Neural cell (in vitro differentiated cells): ENCODE results near the gene CLDN6. TPM values are rescaled to one million over a fixed set of nuclear protein-coding genes. Genes with fewer than 3 reads are reported as not detected.

ENCODE experiments used
- H2AFZ ChIP-seq: fragments of 200-600, 300-800 bp; sonication (generic), shearing (Covaris generic); 2 replicates; pipeline ENCODE4 v1.6.0; 2014; ENCODE audit warnings: low read depth, mild to moderate bottlenecking, antibody characterized with exemption, low read length, moderate library complexity
- H3F3A ChIP-seq: fragments of 200-600 bp; shearing (Covaris generic); 2 replicates; pipeline ENCODE4 v1.6.1; 2016; ENCODE audit warnings: mild to moderate bottlenecking, moderate library complexity, mixed read lengths, antibody characterized with exemption, low read length; ENCODE audit not compliant: insufficient read depth, poor library complexity, severe bottlenecking
- H3K27ac ChIP-seq: fragments of 200-600, 300-800 bp; sonication (generic), shearing (Covaris generic); 2 replicates; pipeline ENCODE4 v1.5.1; 2014; ENCODE audit warnings: mild to moderate bottlenecking, low read length, moderate library complexity
- H3K27me3 ChIP-seq: fragments of 300-800, 200-600 bp; sonication (generic), shearing (Covaris generic); 2 replicates; pipeline ENCODE4 v1.6.0; 2014; ENCODE audit warnings: mild to moderate bottlenecking, low read depth, low read length, moderate library complexity; ENCODE audit not compliant: insufficient read depth
- H3K36me3 ChIP-seq: fragments of 300-800, 200-600 bp; sonication (generic), shearing (Covaris generic); 2 replicates; pipeline ENCODE4 v1.5.1; 2014; ENCODE audit warnings: mild to moderate bottlenecking, antibody characterized with exemption, low read length, moderate library complexity; ENCODE audit not compliant: insufficient read depth
- H3K4me2 ChIP-seq: fragments of 300-800, 200-600 bp; sonication (generic), shearing (Covaris generic); 2 replicates; pipeline ENCODE4 v1.6.0; 2014; ENCODE audit warnings: mild to moderate bottlenecking, low read length
- H3K4me3 ChIP-seq: fragments of 300-800, 200-600 bp; sonication (generic), shearing (Covaris generic); 2 replicates; pipeline ENCODE4 v1.5.1; 2014; ENCODE audit warnings: mild to moderate bottlenecking, low read length, moderate library complexity
- H3K79me2 ChIP-seq: fragments of 200-600 bp; shearing (Covaris generic); replicated peaks from 2 replicates; pipeline ENCODE4 v1.6.0; 2014; ENCODE audit warnings: mild to moderate bottlenecking, low read length, moderate library complexity; ENCODE audit not compliant: insufficient read depth
- H3K9ac ChIP-seq: fragments of 300-800, 200-600 bp; sonication (generic), shearing (Covaris generic); 2 replicates; pipeline ENCODE4 v1.6.1; 2016; ENCODE audit warnings: mild to moderate bottlenecking, low read length, mixed read lengths
- H3K9me2 ChIP-seq: fragments of 200-600 bp; shearing (Covaris generic); 2 replicates; pipeline ENCODE4 v1.6.1; 2016; ENCODE audit warnings: mild to moderate bottlenecking, low read length, mixed read lengths; ENCODE audit not compliant: insufficient read depth
- H3K9me3 ChIP-seq: fragments of 200-600, 300-800 bp; sonication (generic), shearing (Covaris generic); 2 replicates; pipeline ENCODE4 v1.6.1; 2016; ENCODE audit warnings: mild to moderate bottlenecking, mixed run types, low read length, moderate library complexity, mixed read lengths
- H4K20me1 ChIP-seq: fragments of 200-600 bp; shearing (Covaris generic); 2 replicates; pipeline ENCODE4 v1.6.1; 2016; ENCODE audit warnings: mild to moderate bottlenecking, mixed run types; ENCODE audit not compliant: insufficient read depth
- CTCF ChIP-seq: fragments of 450-650 bp; IDR thresholded peaks from 2 replicates; pipeline ENCODE4 v1.5.1; 2014; ENCODE audit warnings: antibody characterized with exemption, mild to moderate bottlenecking, moderate library complexity; ENCODE audit not compliant: poor library complexity, severe bottlenecking
- EP300 ChIP-seq: fragments of 450-650 bp; conservative IDR thresholded peaks from 2 replicates; pipeline ENCODE4 v1.6.1; 2014; ENCODE audit warnings: antibody characterized with exemption, mild to moderate bottlenecking, moderate library complexity; ENCODE audit not compliant: poor library complexity, severe bottlenecking
- EZH2 ChIP-seq: fragments of 200-600, 300-800 bp; shearing (Covaris generic), sonication (generic); IDR thresholded peaks from 2 replicates; pipeline ENCODE4 v1.6.1; 2014; ENCODE audit warnings: antibody characterized with exemption, low read length, borderline replicate concordance, mild to moderate bottlenecking; ENCODE audit not compliant: insufficient read depth, poor library complexity, severe bottlenecking
- MXI1 ChIP-seq: fragments of 450-650 bp; conservative IDR thresholded peaks from 2 replicates; pipeline ENCODE4 v1.6.1; 2014; ENCODE audit warnings: antibody characterized with exemption, mild to moderate bottlenecking; ENCODE audit not compliant: poor library complexity, severe bottlenecking
- POLR2AphosphoS5 ChIP-seq: IDR thresholded peaks from 2 replicates; pipeline ENCODE4 v1.6.1; 2012
- RAD21 ChIP-seq: fragments of 450-650 bp; conservative IDR thresholded peaks from 2 replicates; pipeline ENCODE4 v1.6.1; 2014; ENCODE audit warnings: antibody characterized with exemption, mild to moderate bottlenecking, moderate library complexity
- REST ChIP-seq: IDR thresholded peaks from 2 replicates; pipeline ENCODE4 v1.6.1; 2012; ENCODE audit warnings: borderline replicate concordance
- SMC3 ChIP-seq: fragments of 450-650 bp; conservative IDR thresholded peaks from 2 replicates; pipeline ENCODE4 v1.6.1; 2014; ENCODE audit warnings: antibody characterized with exemption, mild to moderate bottlenecking, moderate library complexity; ENCODE audit not compliant: poor library complexity
- TAF1 ChIP-seq: IDR thresholded peaks from 2 replicates; pipeline ENCODE4 v1.6.1; 2012; ENCODE audit warnings: low read depth
- polyA plus RNA-seq: library from polyadenylated mRNA; depleted of rRNA; stranded (reverse); fragments of >200 nt; gene quantifications from 2 replicates; pipeline ENCODE4 v1.2.3, GENCODE V29; 2014

Gene CLDN6
- polyA plus RNA-seq, 1 donor from 2014 or later, result not detected

GRCh38 chr16:3060339-3061127 lies 42.5 kb upstream of the CLDN6 start:
- Histone ChIP-seq H3F3A (no peaks in the 10 kb centered on the region), H4K20me1 (no peaks in the 10 kb centered on the region), H3K9ac (no peak overlapping the region), H3K4me3 (no peak overlapping the region), H3K79me2 (no peaks in the 10 kb centered on the region), H3K9me3 (no peaks in the 10 kb centered on the region), H2AFZ (no peak overlapping the region), H3K9me2 (no peaks in the 10 kb centered on the region), H3K4me2 (no peak overlapping the region), H3K27ac (no peak overlapping the region), H3K27me3 (no peaks in the 10 kb centered on the region), H3K36me3 (no peaks in the 10 kb centered on the region)
- TF ChIP-seq SMC3, result no peak
- no peak for TF ChIP-seq EZH2

- Histone ChIP-seq H3K4me3 (peak overlapping the region; percentile 97), H4K20me1 (no peaks in the 10 kb centered on the region), H3F3A (no peaks in the 10 kb centered on the region), H2AFZ (peak overlapping the region; percentile 76), H3K4me2 (peak overlapping the region; percentile 39), H3K9me3 (no peaks in the 10 kb centered on the region), H3K9ac (peak overlapping the region; percentile 88), H3K9me2 (no peaks in the 10 kb centered on the region), H3K36me3 (no peaks in the 10 kb centered on the region), H3K79me2 (no peaks in the 10 kb centered on the region), H3K27ac (no peak overlapping the region), H3K27me3 (no peaks in the 10 kb centered on the region)
- TF ChIP-seq EP300 (no peak), MXI1 (no peak), POLR2AphosphoS5 (no peak), TAF1 (no peak), REST (no peak), RAD21 (no peak), CTCF (no peak), EZH2 (no peak), SMC3 (no peak)
Measured at GRCh38 chr16:3059723-3060242, 41.8 kb upstream of the CLDN6 start.
